Kidney (tissue), 14 donors: ENCODE results near the gene ESPNL. TPM values are rescaled to one million over a fixed set of nuclear protein-coding genes. Genes with fewer than 3 reads are reported as not detected.
A peak's percentile ranks its signal among the peaks of the same experiment; 100 is the strongest.

Experiments used
- DNase-seq, 5 donors: peaks; one replicate each; pipeline ENCODE4 v3.0.0-alpha.2; 2013 to 2020
- FAIRE-seq: peaks from 2 replicates; lab custom pipeline; 2012; peaks lifted over from hg19 to GRCh38; lab: Jason Lieb, UNC
- H3K27ac ChIP-seq, 2 donors: one replicate each; pipeline ENCODE4 v1.7.0; 2013; ENCODE audit warnings: low read depth in 2 of 2, low read length in 2 of 2, inconsistent platforms in 1 of 2
- H3K27me3 ChIP-seq: one replicate; pipeline ENCODE4 v1.7.1; 2013; ENCODE audit warnings: low read length, inconsistent platforms; ENCODE audit not compliant: control insufficient read depth, insufficient read depth
- H3K36me3 ChIP-seq, 3 donors: one replicate each; pipeline versions ENCODE4 v1.7.0 to v1.7.1; 2013; ENCODE audit warnings: low read length in 3 of 3, control low read depth in 1 of 3, inconsistent platforms in 1 of 3; ENCODE audit not compliant: insufficient read depth in 3 of 3, control insufficient read depth in 2 of 3
- H3K4me1 ChIP-seq, 3 donors: one replicate each; pipeline versions ENCODE4 v1.7.0 to v1.7.1; 2013; ENCODE audit warnings: low read length in 3 of 3, inconsistent platforms in 1 of 3, low read depth in 1 of 3; ENCODE audit not compliant: control insufficient read depth in 2 of 3, insufficient read depth in 2 of 3
- H3K4me3 ChIP-seq, 3 donors: one replicate each; pipeline versions ENCODE4 v1.7.0 to v1.8.1; 2013; ENCODE audit warnings: low read length in 3 of 3, control low read depth in 1 of 3, inconsistent platforms in 1 of 3
- H3K9ac ChIP-seq, 3 donors: one replicate each; pipeline versions ENCODE4 v1.7.0 to v1.7.1; 2013; ENCODE audit warnings: low read length in 3 of 3, control low read depth in 1 of 3, inconsistent platforms in 1 of 3
- H3K9me3 ChIP-seq, 3 donors: one replicate each; pipeline versions ENCODE4 v1.7.0 to v1.7.1; 2013; ENCODE audit warnings: low read length in 3 of 3, control low read depth in 1 of 3, inconsistent platforms in 1 of 3; ENCODE audit not compliant: control insufficient read depth in 2 of 3, insufficient read depth in 1 of 3
- intact Hi-C: fragments of 100-400 bp; cut with DNase I; formaldehyde crosslinking; loops from one replicate; pipeline ENCODE4 v1.11.1; 2022
- polyA plus RNA-seq: library from polyadenylated mRNA; stranded (reverse); fragments of 350-450 nt; fragmentation: Illumina TruSeq; extraction: RNeasy Lipid Tissue Mini Kit (QIAGEN cat#74804); gene quantifications from one replicate; pipeline ENCODE4 v1.2.3, GENCODE V29; 2014; ENCODE audit warnings: low read depth, low replicate concordance; ENCODE audit not compliant: insufficient read depth
- total RNA-seq: library from RNA; stranded (reverse); fragmentation: NEBNext Ultra II Directional; extraction: Animal tissue kit (Norgen Biotek cat#: 25700); gene quantifications from one replicate; pipeline ENCODE4 v1.2.1, GENCODE V29; 2021
- TF ChIP-seq, protein P1 (sequence below): IDR thresholded peaks from 3 replicates; pipeline ENCODE4 v1.5.1; 2012; ENCODE audit warnings: mild to moderate bottlenecking, moderate library complexity, borderline replicate concordance; ENCODE audit not compliant: insufficient read depth; ENCODE audit errors: extremely low read depth
- donor health status: control.
- donor health status: control.
- donor health status: control.
- donor health status: control.
- donor health status: control.
- donor health status: DM: yes; HTN: yes; CAD: no.
- donor health status: Normal renal cell carcinoma (clear cell type).

Gene ESPNL
- total and polyA plus RNA-seq, 2 donors from 2014 or later = 0.28 to 2.7 TPM

DNA sequence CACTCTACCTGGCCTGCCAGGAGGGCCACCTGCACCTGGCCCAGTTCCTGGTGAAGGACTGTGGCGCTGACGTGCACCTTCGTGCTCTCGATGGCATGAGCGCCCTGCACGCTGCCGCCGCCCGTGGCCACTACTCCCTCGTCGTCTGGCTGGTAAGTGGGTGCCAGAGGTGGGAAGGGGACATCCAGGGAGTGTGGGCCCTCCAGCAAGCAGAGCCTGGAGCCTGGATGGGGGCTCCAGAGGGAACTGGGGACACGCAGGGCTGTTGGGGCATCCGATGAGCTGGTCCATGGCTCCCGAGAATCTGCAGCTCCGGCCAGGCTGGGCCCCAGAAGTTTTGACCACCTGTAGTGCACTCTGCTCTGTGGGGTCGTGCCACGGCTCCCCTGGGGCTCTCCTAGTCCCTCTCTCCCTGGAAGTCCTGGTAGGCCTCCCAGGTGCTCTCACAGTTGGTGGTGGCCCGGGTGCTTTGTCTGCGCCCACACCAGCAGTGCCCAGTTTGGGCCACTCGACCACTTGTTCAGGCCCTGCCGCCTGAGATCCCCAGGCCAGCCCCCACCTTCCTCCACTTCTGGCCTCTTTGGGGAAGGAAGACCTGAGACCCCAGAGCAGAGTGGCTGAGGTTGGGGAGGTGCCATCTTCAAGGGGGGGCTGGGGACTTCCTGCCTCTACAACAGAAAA lies 4.7 kb downstream of the ESPNL start:
- TF ChIP-seq, protein P1, sequence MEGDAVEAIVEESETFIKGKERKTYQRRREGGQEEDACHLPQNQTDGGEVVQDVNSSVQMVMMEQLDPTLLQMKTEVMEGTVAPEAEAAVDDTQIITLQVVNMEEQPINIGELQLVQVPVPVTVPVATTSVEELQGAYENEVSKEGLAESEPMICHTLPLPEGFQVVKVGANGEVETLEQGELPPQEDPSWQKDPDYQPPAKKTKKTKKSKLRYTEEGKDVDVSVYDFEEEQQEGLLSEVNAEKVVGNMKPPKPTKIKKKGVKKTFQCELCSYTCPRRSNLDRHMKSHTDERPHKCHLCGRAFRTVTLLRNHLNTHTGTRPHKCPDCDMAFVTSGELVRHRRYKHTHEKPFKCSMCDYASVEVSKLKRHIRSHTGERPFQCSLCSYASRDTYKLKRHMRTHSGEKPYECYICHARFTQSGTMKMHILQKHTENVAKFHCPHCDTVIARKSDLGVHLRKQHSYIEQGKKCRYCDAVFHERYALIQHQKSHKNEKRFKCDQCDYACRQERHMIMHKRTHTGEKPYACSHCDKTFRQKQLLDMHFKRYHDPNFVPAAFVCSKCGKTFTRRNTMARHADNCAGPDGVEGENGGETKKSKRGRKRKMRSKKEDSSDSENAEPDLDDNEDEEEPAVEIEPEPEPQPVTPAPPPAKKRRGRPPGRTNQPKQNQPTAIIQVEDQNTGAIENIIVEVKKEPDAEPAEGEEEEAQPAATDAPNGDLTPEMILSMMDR = no peak
- intact Hi-C loops = no loop called here
- Histone ChIP-seq H3K4me1 (peaks cover 0 to 6% (median 0%) of the 10 kb centered on the region in 3 donors), H3K9ac (no peak overlapping the region), H3K9me3 (no peaks in the 10 kb centered on the region), H3K27me3 (no peaks in the 10 kb centered on the region), H3K4me3 (no peak overlapping the region), H3K36me3 (no peaks in the 10 kb centered on the region), H3K27ac (no peak overlapping the region)
- DNase-seq = peak in 2 of 5 donors; percentile 35 to 52
- no peak for FAIRE-seq

DNA sequence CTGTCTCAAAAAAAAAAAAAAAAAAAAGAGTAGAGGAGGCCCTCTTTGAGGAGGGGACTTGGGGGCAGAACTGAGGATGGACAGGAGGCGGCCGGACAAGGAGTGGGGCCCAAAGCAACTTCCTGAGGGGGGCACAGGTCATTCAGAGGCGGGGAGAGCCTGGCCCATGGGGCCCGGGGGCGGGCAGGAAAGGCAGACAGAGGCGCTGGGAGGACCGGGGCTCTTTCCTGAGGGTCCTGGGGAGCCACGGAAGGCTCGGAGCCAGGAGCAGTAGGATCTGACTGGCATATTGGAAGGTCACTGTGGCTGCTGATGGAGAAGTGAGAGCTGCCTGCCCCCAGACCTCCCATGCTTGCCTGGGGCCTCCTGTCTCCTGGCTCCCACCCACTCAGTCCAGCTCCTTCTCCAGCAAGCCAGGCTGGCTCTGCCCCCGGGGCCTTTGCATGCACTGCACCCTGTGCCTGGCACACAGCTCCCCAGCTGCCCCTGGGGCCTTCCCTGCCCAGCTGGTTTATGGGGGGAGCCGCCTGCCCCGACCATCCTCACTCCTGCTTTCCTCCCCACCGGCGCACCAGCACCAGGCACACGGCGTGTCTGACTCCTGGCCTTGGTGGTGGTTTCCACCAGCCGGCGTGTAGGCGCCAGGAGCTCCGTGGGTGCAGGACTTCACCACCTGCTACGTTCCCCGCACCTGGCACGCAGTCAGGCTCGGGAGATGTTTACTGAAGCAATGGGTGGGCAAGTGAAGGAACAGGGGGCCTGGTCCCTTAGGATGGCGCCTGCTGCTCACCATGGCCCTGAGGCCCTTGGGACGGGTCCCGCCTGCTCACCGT lies 5.6 kb downstream of the ESPNL start:
- Histone ChIP-seq H3K36me3 (no peaks in the 10 kb centered on the region), H3K4me3 (no peak overlapping the region), H3K27ac (no peak overlapping the region), H3K4me1 (peaks cover 0 to 6% (median 0%) of the 10 kb centered on the region in 3 donors), H3K9me3 (no peaks in the 10 kb centered on the region), H3K9ac (no peak overlapping the region), H3K27me3 (no peaks in the 10 kb centered on the region)
- intact Hi-C loops = no loop called here
- DNase-seq (peak in 2 of 5 donors; percentile 29 to 58), FAIRE-seq (no peak)
- TF ChIP-seq, protein P1 = no peak

DNA sequence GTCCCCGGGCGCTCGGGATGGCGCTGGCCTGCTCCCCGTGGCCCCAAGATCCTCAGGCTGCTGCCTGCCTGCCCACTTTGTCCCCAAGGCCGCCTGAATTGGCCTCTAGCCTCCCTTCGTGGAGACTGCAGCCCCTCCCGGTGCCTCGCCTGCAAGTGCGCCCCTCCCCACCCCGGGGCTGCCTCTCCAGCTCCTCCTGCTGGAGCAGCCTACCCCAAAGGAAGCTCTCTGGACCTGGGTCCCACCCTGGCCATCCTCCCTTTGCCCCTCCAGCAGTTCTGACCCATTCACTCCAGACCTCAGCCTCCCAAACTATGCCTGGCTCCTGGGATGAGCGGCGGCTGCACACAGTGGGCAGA lies 6.2 kb downstream of the ESPNL start:
- Histone ChIP-seq H3K9ac (no peak overlapping the region), H3K4me3 (no peak overlapping the region), H3K36me3 (no peaks in the 10 kb centered on the region), H3K9me3 (no peaks in the 10 kb centered on the region), H3K27ac (no peak overlapping the region), H3K4me1 (peaks cover 0 to 6% (median 0%) of the 10 kb centered on the region in 3 donors), H3K27me3 (no peaks in the 10 kb centered on the region)
- DNase-seq (peak in 3 of 5 donors; percentile 7 to 45 (median 35)), FAIRE-seq (no peak)
- TF ChIP-seq, protein P1 = no peak
- intact Hi-C loops = no loop called here
